NCI-H774 (cell line): ENCODE measurements around the gene TLDC2.
"Not testable (repeated sequence)": the region's sequence is repeated elsewhere in the genome, so short reads cannot be mapped to it uniquely, and the experiment has no call there.

Experiments used
- DNase-seq: peaks from one replicate; lab custom pipeline; 2025; lab: John Stamatoyannopoulos, UW

TLDC2 gene

DNA sequence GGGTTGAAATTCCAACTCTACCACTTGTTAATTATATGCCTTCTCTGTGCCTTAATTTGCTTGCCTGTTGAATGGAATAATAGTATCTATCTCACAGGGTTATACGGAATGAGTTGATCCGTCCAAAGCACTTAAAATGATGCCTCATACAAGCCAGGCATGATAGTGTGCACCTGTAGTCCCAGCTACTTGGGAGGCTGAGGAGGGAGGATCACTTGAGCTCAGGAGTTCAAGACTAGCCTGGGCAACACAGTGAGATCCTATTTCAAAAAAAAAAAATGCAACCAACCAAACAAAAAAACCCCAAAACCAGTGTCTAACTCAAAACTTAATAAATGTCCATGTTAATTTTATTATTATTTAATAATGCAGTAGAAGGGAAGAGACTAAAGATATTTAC, 40.3 kb downstream of the TLDC2 start:
- DNase-seq: no peak

DNA sequence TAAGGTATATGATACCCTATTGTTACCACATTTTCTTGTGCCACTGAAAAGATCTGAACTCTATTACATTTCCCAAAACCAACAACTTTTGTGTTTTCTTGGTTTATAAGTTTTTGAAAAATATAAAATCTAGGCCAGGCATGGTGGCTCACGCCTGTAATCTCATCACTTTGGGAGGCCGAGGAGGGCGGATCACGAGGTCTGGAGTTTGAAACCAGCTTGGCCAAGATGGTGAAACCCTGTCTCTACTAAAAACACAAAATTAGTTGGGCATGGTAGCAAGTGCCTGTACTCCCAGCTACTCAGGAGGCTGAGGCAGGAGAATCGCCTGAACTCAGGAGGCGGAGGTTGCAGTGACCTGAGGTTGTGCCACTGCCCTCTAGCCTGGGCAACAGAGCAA, 41.3 kb downstream of the TLDC2 start:
- DNase-seq: no peak

DNA sequence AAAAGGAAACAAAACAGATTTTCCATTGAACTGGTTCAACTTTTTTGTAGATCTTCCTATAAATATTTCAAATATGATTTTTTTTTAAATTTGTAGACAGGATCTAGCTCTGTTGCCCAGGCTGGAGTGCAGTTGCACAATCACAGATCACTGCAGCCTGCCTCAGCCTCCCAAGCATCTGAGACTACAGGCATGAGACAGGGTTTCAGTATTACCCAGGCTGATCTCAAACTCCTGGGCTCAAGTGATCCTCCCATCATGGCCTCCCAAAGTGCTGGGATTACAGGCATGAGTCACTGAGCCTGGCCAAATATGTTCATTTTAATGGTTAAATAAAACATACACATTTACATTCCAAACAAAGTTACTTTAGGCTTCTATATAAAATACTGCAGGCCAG, 42.0 kb downstream of the TLDC2 start:
- no peak for DNase-seq

DNA sequence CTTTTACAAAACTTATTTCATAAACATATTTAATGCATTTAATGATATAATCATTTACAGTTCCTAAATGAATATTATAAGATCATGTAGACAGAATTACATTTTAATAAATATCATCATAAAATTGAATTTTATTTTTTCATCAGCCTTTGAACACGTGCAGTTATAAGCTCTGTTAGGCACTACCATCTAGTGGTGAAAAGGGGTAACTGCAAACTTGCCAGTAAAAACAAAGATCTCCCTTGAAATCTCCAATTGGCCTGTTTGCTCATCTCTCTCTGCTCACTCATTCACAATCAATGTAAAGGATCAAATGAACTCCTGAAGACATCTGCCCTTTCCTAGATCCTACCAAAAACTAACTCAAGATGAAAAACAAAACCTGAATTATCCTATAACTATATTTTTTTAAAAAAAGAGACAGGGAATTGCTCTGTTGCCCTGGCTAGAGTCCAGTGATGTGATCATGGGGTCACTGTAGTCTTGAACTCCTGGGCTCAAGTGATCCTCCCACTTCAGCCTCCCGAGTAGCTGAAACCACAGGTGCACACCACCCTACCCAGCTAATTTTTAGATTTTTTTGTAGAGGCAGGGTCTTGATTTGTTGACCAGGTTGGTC, 43.9 kb downstream of the TLDC2 start:
- peak; percentile 2 for DNase-seq

DNA sequence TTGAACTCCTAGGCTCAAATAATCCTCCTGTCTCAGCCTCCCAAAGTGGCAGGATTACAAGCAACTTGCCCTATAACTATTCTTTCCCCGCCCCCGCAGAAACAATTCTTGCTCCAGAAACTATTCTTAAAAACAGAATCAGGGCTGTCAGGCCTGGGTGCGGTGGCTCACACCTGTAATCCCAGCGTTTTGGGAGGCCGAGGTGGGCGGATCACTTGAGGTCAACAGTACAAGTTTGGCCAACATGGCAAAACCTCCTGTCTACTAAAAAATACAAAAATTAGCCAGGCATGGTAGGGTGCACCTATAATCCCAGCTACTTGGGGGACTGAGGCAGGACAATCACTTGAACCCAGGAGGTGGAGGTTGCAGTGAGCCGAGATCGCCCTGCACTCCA, 44.4 kb downstream of the TLDC2 start:
- no peak for DNase-seq

DNA sequence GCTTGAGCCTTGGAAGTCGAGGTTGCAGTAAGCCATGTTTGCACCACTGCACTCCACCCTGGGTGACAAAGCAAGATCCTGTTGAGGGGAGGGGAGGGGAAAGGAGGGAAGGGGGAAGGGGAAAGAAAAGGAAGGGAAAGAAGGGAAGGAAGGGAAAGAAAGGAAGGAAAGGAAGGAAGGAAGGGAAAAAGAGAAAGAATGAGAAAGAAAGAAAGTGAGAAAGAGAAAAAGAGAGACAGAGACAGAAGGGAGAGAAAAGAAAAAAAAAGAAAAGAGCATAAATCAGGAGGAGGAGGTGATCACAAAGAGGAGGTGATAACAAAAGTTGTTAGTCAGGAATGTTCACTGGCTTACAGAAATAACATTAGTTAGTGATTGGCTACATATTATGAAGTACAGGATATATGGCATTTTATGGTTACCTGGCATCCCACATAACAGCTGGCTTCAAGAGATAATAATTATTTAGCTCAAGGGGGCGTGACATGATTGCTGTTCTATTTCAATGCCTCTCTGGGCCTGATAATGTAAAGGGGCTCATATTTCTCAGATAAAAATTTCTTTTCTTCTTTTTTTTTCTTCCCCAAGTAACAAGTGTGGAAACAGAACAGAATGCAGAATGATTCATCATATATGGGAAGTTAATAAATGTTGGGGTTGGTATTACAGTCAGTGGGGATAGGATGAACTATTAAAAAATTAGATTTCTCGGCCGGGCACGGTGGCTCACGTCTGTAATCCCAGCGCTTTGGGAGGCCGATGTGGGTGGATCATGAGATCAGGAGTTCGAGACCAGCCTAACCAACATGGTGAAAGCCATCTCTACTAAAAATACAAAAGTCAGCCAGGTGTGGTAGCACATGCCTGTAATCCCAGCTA, 48.5 kb downstream of the TLDC2 start:
- no peak for DNase-seq

DNA sequence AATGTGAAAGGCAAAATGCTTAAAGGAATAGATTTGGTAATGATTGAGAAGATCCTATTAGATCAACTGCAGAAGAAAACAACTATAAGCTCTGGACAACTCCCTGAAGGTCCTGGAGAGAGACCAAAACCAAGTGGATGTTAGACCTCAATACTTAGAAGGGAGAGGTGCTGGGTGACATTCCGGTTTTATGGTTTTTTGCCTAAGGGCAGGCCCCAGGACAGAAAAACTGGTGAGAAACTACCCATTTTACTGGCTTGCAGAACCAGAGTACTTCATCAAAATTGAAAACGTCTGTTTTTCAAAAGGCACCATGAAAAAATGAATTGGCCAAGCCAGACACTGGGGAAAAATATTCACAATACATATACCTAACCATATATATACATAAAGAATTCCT, 49.3 kb downstream of the TLDC2 start:
- DNase-seq: no peak

DNA sequence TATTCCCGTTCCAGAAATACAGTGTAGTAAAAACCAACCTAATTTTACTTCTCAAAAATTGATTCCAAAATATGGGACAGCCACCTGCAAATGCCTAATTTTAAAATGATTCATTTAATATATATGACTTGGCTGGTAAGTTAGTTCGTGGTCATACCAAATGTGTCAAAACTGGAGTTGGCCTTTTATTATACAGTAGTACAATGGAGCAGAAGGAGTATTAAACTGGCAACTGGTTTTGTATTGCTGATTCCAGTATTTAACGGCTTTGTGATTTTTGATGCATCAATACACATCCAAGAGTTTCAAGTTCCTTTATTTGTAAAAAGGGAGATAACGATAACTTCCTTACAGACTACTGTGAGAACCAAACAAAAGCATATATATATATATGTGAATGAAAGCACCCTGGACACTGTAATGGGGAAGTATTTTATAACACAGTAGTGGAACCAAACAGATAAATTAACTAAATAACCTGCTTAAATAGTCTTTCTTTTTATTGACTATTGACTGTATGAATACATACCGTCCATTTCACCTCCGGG, 50.8 kb downstream of the TLDC2 start:
- no peak for DNase-seq

DNA sequence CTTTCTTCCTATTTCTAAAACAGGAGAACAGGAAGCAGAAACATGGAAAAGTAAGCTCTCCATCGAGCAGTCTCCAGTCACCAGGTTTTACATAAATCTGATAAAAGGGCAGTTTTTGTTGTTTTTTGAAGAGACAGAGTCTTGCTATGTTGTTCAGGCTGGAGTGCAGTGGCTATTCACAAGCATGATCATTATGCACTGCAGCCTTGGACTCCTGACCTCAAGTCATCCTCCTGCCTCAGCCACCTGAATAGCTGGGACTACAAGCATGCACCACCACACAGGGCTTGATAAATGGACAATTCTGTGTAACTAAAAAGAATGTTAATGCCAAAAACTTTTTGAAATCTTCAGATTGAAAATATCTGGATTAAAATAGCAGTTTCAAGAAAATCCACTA, 51.8 kb downstream of the TLDC2 start:
- DNase-seq: no peak

DNA sequence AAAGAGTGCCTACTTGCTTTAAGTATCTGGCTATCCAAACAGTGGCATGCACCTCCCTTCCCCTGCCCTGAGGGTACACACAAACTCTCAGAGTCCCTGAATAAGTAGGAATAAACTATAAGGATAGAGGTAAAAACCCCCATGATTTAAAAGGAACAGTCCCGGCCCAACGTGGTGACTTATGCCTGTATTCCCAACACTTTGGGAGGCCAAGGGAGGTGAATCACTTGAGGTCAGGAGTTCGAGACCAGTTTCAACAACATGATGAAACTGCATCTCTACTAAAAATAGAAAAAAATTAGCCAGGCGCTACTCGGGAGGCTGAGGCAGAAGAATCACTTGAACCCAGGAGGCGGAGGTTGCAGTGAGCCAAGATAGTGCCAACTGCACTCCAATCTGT, 53.4 kb downstream of the TLDC2 start:
- no peak for DNase-seq

DNA sequence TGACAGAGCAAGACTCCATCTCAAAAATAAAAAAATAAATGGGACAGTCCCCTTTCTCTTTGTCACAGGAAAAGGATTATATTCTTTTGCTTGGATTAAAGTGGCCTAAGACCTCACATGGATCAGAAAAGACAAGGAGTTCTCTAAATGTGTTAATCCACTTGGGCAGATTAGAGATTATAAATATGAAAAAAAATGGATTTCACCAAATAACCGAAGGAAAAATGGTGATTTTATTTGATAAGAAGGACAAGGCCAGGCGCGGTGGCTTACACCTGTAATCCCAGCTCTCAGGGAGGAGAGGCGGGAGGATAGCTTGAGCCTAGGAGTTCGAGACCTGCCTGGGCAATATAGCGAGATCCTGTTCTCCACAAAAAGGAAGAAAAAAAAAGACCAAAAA, 53.8 kb downstream of the TLDC2 start:
- DNase-seq: no peak

DNA sequence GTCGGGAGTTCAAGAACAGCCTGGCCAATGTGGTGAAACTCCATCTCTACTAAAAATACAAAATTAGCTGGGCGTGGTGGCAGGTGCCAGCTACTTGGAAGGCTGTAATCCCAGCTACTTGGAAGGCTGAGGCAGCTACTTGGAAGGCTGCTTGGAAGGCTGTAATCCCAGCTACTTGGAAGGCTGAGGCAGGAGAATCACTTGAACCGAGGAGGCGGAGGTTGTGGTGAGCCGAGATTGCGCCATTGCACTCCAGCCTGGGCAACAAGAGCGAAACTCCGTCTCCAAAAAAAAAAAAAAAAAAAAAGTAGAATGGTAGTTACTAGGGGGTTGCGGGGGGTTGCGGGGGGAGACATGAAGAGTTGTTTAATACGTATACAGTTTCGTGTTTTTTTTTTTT, 56.1 kb downstream of the TLDC2 start:
- DNase-seq: not testable (repeated sequence)

DNA sequence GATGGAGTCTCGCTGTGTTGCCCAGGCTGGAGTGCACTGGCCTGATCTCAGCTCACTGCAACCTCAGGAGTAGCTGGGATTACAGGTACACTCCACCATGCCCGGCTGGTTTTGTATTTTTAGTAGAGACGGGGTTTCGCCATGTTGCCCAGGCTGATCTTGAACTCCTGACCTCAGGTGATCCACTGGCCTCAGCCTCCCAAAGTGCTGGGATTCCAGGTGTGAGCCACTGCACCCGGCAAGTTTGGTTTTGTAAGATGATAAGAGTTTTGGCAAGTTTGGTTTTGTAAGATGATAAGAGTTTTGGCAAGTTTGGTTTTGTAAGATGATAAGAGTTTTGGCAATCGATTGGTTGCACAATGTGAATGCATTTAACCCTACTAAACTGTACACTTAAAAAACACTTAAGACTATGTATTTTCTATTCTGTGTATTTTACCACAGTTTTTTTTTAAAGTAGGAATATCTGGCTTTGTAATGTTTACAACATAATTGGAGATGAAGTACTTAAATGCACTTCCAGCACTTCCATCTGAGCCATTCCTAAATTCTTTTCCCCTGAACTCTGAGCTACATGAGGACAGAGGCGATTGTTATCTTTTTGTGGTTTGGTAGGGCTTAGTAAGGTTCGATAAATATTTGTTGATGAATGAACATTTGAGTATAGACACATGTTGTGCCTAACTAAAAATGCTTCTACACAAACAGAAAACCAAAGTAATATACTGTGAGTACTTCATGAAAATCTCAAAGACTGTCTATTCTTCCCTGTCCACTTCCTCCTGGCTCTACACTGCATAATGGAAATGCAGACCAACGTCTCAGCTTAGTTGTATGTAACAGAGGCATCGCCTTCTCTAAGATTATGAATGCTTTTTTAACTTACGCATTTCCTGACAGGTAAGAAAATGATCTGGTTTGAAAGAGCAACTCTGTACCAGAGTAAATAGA, 56.8 kb downstream of the TLDC2 start:
- no peak for DNase-seq

DNA sequence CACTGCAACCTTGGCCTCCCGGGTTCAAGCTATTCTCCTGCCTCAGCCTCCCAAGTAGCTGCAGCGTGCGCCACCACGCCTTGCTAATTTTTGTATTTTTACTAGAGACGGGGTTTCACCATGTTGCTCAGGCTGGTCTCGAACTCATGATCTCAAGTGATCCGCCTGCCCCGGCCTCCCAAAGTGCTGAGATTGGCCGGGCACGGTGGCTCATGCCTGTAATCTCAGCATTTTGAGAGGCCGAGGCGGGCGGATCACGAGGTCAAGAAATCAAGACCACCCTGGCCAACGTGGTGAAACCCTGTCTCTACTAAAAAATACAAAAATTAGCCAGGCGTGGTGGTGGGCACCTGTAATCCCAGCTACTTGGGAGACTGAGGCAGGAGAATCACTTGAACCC, 57.6 kb downstream of the TLDC2 start:
- DNase-seq: not testable (repeated sequence)

DNA sequence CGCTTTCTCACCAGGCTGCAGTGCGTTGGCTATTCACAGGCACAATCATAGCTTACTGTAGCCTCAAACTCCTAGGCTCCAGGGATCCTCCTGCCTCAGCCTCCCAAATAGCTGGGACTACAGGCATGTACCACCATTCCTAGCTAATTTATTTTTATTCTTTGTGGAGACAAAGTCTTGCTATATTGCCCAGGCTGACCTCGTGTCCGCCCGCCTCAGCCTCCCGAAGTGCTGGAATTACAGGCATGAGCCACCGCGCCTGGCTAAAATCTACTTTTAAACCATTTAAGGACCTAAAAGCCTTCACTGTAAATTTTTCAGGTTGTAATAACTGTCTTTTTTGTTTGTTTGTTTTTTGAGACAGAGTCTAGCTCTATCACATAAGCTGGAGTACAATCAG, 60.4 kb downstream of the TLDC2 start:
- DNase-seq: no peak

DNA sequence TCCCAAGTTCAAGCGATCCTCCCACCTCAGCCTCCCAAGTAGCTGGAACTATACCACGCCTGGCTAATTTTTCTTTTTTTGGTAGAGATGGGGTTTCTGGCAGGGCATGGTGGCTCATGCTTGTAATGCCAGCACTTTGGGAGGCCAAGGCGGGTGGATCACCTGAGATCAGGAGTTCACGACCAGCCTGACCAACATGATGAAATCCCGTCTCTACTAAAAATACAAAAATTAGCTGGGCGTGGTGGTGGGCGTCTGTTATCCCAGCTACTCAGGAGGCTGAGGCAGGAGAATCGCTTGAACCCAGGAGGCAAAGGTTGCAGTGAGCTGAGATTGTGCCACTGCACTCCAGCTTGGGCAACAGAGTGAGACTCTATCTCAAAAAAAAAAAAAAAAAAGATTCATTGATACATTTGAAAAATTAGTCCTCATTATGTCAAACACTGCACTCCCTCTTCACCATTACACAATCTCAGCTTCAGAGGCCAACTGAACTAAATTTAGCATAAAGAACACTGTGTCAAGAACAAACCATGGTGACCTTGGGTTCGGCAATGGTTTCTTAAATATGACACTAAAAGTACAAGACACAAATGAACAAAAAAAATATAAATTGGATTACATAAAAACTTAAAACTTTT, 60.9 kb downstream of the TLDC2 start:
- DNase-seq: not testable (repeated sequence)

DNA sequence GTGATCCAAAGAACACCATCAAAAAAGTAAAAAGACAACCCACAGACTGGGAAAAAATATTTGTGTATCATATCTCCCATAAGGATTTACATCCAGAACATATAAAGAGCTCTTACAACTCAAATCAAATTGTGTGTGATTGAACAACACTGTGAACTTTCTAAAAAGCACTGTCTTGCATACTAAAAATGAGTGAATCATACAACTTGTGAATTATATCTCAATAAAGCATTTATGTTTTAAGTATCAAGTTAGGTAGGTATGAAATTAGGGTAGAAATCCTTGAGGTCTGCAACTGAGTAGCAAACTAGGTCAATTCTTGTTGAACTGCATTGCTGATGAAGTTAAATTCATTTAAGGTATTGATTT, 61.4 kb downstream of the TLDC2 start:
- no peak for DNase-seq

DNA sequence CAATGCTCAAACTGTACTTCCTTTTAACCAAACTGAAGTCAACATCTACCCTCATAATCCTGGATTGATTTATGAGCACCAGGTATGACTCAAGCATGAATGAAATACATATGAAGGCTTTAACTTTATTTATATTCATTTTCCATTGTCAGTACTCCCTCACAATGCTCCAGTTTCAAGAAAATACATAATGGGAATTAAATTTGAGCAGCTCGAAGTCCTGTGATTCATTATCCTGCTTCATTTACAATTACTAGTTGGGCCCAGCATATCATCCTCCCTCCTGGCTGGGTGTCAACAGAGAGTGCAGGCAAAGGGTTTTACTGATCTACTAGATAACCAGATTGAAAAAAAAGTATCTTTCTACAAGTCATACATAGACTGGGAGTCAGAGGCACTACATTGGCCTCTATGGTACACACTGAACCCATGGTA, 65.5 kb downstream of the TLDC2 start:
- no peak for DNase-seq
